ENCODE measurements around the gene GRIA1. TPM values are rescaled to one million over a fixed set of nuclear protein-coding genes. Genes with fewer than 3 reads are reported as not detected.

GRIA1 gene
- total RNA-seq, 1 donor from 2014 or later = not detected

- Mint-ChIP-seq H3K4me1 (no peaks in the 10 kb centered on the region), H3K4me3 (no peak overlapping the region), H3K36me3 (ENCODE audit: low read depth) (no peaks in the 10 kb centered on the region), H3K9me3 (peaks cover 3% of the 10 kb centered on the region), H3K27ac (no peak overlapping the region), H3K27me3 (no peaks in the 10 kb centered on the region)
- no peak for DNase-seq
- intact Hi-C loops (cut with micrococcal nuclease) = no loop called here
Observed at GRCh38 chr5:153798830-153799229, 308.4 kb downstream of the GRIA1 start.

GRCh38 chr5:153799466-153799865 is 309.0 kb downstream of the GRIA1 start:
- no peaks in the 10 kb centered on the region for H3K36me3 Mint-ChIP-seq (ENCODE audit: low read depth)
- H3K9me3 Mint-ChIP-seq = no peaks in the 10 kb centered on the region
- no peak for DNase-seq
- intact Hi-C loops (cut with micrococcal nuclease) = no loop called here
- no peaks in the 10 kb centered on the region for H3K4me1 Mint-ChIP-seq
- no peak overlapping the region for H3K27ac Mint-ChIP-seq
- H3K27me3 Mint-ChIP-seq = no peaks in the 10 kb centered on the region
- no peak overlapping the region for H3K4me3 Mint-ChIP-seq

GRCh38 chr5:153802050-153802821 is 311.8 kb downstream of the GRIA1 start:
- H3K9me3 Mint-ChIP-seq = no peaks in the 10 kb centered on the region

GRCh38 chr5:153807801-153808200 is 317.3 kb downstream of the GRIA1 start:
- Mint-ChIP-seq H3K27me3 (no peaks in the 10 kb centered on the region), H3K27ac (no peak overlapping the region), H3K9me3 (no peaks in the 10 kb centered on the region), H3K4me3 (no peak overlapping the region), H3K4me1 (no peaks in the 10 kb centered on the region), H3K36me3 (ENCODE audit: low read depth) (no peaks in the 10 kb centered on the region)
- no peak for DNase-seq
- intact Hi-C loops (cut with micrococcal nuclease) = no loop called here

More at GRCh38 chr5:153802050-153802821, 311.8 kb downstream of the GRIA1 start:
- Mint-ChIP-seq H3K27me3 (no peaks in the 10 kb centered on the region), H3K4me3 (no peak overlapping the region), H3K36me3 (ENCODE audit: low read depth) (no peaks in the 10 kb centered on the region), H3K27ac (no peak overlapping the region), H3K4me1 (no peaks in the 10 kb centered on the region)
- DNase-seq = no peak
- intact Hi-C loops (cut with micrococcal nuclease) = no loop called here

- DNase-seq = no peak
- Mint-ChIP-seq H3K4me1 (no peaks in the 10 kb centered on the region), H3K27ac (no peak overlapping the region), H3K9me3 (no peaks in the 10 kb centered on the region), H3K27me3 (no peaks in the 10 kb centered on the region), H3K36me3 (ENCODE audit: low read depth) (no peaks in the 10 kb centered on the region), H3K4me3 (no peak overlapping the region)
- intact Hi-C loops (cut with micrococcal nuclease) = no loop called here
Observed at GRCh38 chr5:153809166-153809565, 318.7 kb downstream of the GRIA1 start.

GRCh38 chr5:153813901-153814300 is 323.4 kb downstream of the GRIA1 start:
- no peak overlapping the region for H3K27ac Mint-ChIP-seq
- intact Hi-C loops (cut with micrococcal nuclease) = no loop called here
- H3K9me3 Mint-ChIP-seq = no peaks in the 10 kb centered on the region
- no peaks in the 10 kb centered on the region for H3K4me1 Mint-ChIP-seq
- H3K27me3 Mint-ChIP-seq = no peaks in the 10 kb centered on the region
- no peak overlapping the region for H3K4me3 Mint-ChIP-seq
- H3K36me3 Mint-ChIP-seq (ENCODE audit: low read depth) = no peaks in the 10 kb centered on the region
- DNase-seq = no peak

- H3K4me1 Mint-ChIP-seq = no peaks in the 10 kb centered on the region
- H3K4me3 Mint-ChIP-seq = no peak overlapping the region
- no peak overlapping the region for H3K27ac Mint-ChIP-seq
- no peaks in the 10 kb centered on the region for H3K27me3 Mint-ChIP-seq
- intact Hi-C loops (cut with micrococcal nuclease) = no loop called here
- DNase-seq = no peak
- no peaks in the 10 kb centered on the region for H3K9me3 Mint-ChIP-seq
- no peaks in the 10 kb centered on the region for H3K36me3 Mint-ChIP-seq (ENCODE audit: low read depth)
Observed at GRCh38 chr5:153816870-153817269, 326.4 kb downstream of the GRIA1 start.

- no peaks in the 10 kb centered on the region for H3K9me3 Mint-ChIP-seq
- no peaks in the 10 kb centered on the region for H3K4me1 Mint-ChIP-seq
- no peak for DNase-seq
- H3K27me3 Mint-ChIP-seq = no peaks in the 10 kb centered on the region
- no peak overlapping the region for H3K27ac Mint-ChIP-seq
- H3K36me3 Mint-ChIP-seq (ENCODE audit: low read depth) = no peaks in the 10 kb centered on the region
- intact Hi-C loops (cut with micrococcal nuclease) = no loop called here
- H3K4me3 Mint-ChIP-seq = no peak overlapping the region
Observed at GRCh38 chr5:153818626-153819025, 328.2 kb downstream of the GRIA1 start.

GRCh38 chr5:153823036-153823435 is 332.6 kb downstream of the GRIA1 start:
- DNase-seq = no peak
- no peaks in the 10 kb centered on the region for H3K4me1 Mint-ChIP-seq
- intact Hi-C loops (cut with micrococcal nuclease) = no loop called here
- H3K9me3 Mint-ChIP-seq = no peaks in the 10 kb centered on the region
- H3K27me3 Mint-ChIP-seq = no peaks in the 10 kb centered on the region
- no peak overlapping the region for H3K4me3 Mint-ChIP-seq
- no peaks in the 10 kb centered on the region for H3K36me3 Mint-ChIP-seq (ENCODE audit: low read depth)
- no peak overlapping the region for H3K27ac Mint-ChIP-seq

- no peaks in the 10 kb centered on the region for H3K4me1 Mint-ChIP-seq
- no peak for DNase-seq
- no peaks in the 10 kb centered on the region for H3K27me3 Mint-ChIP-seq
- no peak overlapping the region for H3K4me3 Mint-ChIP-seq
- intact Hi-C loops (cut with micrococcal nuclease) = no loop called here
- no peak overlapping the region for H3K27ac Mint-ChIP-seq
- H3K9me3 Mint-ChIP-seq = no peaks in the 10 kb centered on the region
- H3K36me3 Mint-ChIP-seq (ENCODE audit: low read depth) = no peaks in the 10 kb centered on the region
Observed at GRCh38 chr5:153824909-153825308, 334.4 kb downstream of the GRIA1 start.

GRCh38 chr5:153827397-153827796 is 336.9 kb downstream of the GRIA1 start:
- Mint-ChIP-seq H3K4me3 (no peak overlapping the region), H3K27me3 (no peaks in the 10 kb centered on the region), H3K27ac (no peak overlapping the region), H3K36me3 (ENCODE audit: low read depth) (no peaks in the 10 kb centered on the region), H3K4me1 (no peaks in the 10 kb centered on the region), H3K9me3 (no peaks in the 10 kb centered on the region)
- intact Hi-C loops (cut with micrococcal nuclease) = no loop called here
- no peak for DNase-seq

GRCh38 chr5:153829510-153830065 is 339.1 kb downstream of the GRIA1 start:
- Mint-ChIP-seq H3K4me1 (no peaks in the 10 kb centered on the region), H3K4me3 (no peak overlapping the region), H3K27ac (no peak overlapping the region), H3K36me3 (ENCODE audit: low read depth) (no peaks in the 10 kb centered on the region), H3K9me3 (no peaks in the 10 kb centered on the region), H3K27me3 (no peaks in the 10 kb centered on the region)
- no peak for DNase-seq
- intact Hi-C loops (cut with micrococcal nuclease) = no loop called here

GRCh38 chr5:153831973-153832372 is 341.5 kb downstream of the GRIA1 start:
- intact Hi-C loops (cut with micrococcal nuclease) = no loop called here
- Mint-ChIP-seq H3K4me1 (no peaks in the 10 kb centered on the region), H3K36me3 (ENCODE audit: low read depth) (no peaks in the 10 kb centered on the region), H3K9me3 (no peaks in the 10 kb centered on the region), H3K27ac (no peak overlapping the region), H3K27me3 (no peaks in the 10 kb centered on the region), H3K4me3 (no peak overlapping the region)
- peak; percentile 46 for DNase-seq

- Mint-ChIP-seq H3K4me1 (no peaks in the 10 kb centered on the region), H3K36me3 (ENCODE audit: low read depth) (no peaks in the 10 kb centered on the region), H3K27me3 (no peaks in the 10 kb centered on the region), H3K4me3 (no peak overlapping the region), H3K27ac (no peak overlapping the region), H3K9me3 (no peaks in the 10 kb centered on the region)
- peak; percentile 33 for DNase-seq
- intact Hi-C loops (cut with micrococcal nuclease) = no loop called here
Observed at GRCh38 chr5:153835891-153836515, 345.5 kb downstream of the GRIA1 start.

Data from activated CD4-positive, alpha-beta T cell treated with anti-CD3 and anti-CD28 coated beads, Interleukin-2, amount 10 ng/mL, durations not matched to agents 24 days and 14 days (primary cell).